GM10266 (cell line): Measurements from ENCODE around the gene ZNF514.
A peak's percentile ranks its signal among the peaks of the same experiment; 100 is the strongest.
"Not testable (repeated sequence)": the region's sequence is repeated elsewhere in the genome, so short reads cannot be mapped to it uniquely, and the experiment has no call there.

ENCODE experiments used
- DNase-seq: peaks from one replicate; pipeline ENCODE4 v3.0.0; 2012; ENCODE audit errors: extremely low spot score
- TF ChIP-seq, protein P1 (sequence below): IDR thresholded peaks from 2 replicates; pipeline ENCODE4 v1.5.1; 2012; ENCODE audit warnings: mild to moderate bottlenecking, low read depth; ENCODE audit not compliant: control insufficient read depth, insufficient read depth; ENCODE audit errors: missing control alignments

ZNF514 gene

GRCh38 chr2:95192956-95193355 lies 33.3 kb upstream of the ZNF514 start:
- DNase-seq: not testable (repeated sequence)
- TF ChIP-seq, protein P1, sequence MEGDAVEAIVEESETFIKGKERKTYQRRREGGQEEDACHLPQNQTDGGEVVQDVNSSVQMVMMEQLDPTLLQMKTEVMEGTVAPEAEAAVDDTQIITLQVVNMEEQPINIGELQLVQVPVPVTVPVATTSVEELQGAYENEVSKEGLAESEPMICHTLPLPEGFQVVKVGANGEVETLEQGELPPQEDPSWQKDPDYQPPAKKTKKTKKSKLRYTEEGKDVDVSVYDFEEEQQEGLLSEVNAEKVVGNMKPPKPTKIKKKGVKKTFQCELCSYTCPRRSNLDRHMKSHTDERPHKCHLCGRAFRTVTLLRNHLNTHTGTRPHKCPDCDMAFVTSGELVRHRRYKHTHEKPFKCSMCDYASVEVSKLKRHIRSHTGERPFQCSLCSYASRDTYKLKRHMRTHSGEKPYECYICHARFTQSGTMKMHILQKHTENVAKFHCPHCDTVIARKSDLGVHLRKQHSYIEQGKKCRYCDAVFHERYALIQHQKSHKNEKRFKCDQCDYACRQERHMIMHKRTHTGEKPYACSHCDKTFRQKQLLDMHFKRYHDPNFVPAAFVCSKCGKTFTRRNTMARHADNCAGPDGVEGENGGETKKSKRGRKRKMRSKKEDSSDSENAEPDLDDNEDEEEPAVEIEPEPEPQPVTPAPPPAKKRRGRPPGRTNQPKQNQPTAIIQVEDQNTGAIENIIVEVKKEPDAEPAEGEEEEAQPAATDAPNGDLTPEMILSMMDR: peak; percentile 68

DNA sequence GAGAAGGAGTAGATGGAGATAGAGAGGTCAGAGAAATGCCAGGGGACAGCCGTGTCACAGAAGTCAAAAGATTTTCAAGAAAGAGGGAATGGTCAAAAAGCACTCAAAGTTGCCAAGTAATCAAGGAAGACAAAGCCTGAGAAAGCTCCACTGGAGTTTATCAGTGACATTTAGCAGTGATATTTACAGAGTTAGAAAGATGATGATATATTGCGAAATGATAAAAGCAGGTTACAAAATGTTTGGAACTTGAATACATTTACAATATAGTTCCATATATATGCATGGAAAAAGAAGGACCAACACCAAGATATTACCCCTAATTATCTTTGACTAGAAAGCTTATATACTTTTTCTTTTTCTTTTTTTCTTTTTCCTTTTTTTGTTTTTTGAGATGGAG lies 26.3 kb upstream of the ZNF514 start:
- TF ChIP-seq, protein P1: no peak
- DNase-seq: no peak

- DNase-seq: no peak
- TF ChIP-seq, protein P1: no peak
Measured at GRCh38 chr2:95185197-95185596, 25.5 kb upstream of the ZNF514 start.

- no peak for DNase-seq
- TF ChIP-seq, protein P1: no peak
Measured at GRCh38 chr2:95181774-95182173, 22.1 kb upstream of the ZNF514 start.

- TF ChIP-seq, protein P1: no peak
- DNase-seq: no peak
Measured at GRCh38 chr2:95179451-95179850, 19.8 kb upstream of the ZNF514 start.

GRCh38 chr2:95174031-95174542 lies 14.4 kb upstream of the ZNF514 start:
- TF ChIP-seq, protein P1: no peak
- no peak for DNase-seq

- TF ChIP-seq, protein P1: no peak
- DNase-seq: no peak
Measured at GRCh38 chr2:95171902-95172301, 12.3 kb upstream of the ZNF514 start.
